Lung (tissue), 12 donors: ENCODE results near the gene KIF3B. TPM values are rescaled to one million over a fixed set of nuclear protein-coding genes. Genes with fewer than 3 reads are reported as not detected.

Experiments used
- ATAC-seq: fragments of 200-7000 bp; cut with Tn5 transposase; one replicate; pipeline ENCODE4 v1.9.1; 2020; ENCODE audit warnings: moderate number of reproducible peaks; ENCODE audit not compliant: insufficient read depth, low FRiP score
- DNase-seq, 3 donors: peaks; one replicate each; pipeline ENCODE4 v3.0.0-alpha.2; 2013 to 2017
- H3K27ac ChIP-seq, 2 donors: one replicate each; pipeline ENCODE4 v1.5.1; 2013; ENCODE audit warnings: mild to moderate bottlenecking in 2 of 2, moderate library complexity in 2 of 2, control low read depth in 1 of 2, inconsistent platforms in 1 of 2, low read depth in 1 of 2, low read length in 1 of 2
- H3K27me3 ChIP-seq, 3 donors: one replicate each; pipeline ENCODE4 v1.5.1; 2013; ENCODE audit warnings: low read length in 2 of 3; ENCODE audit not compliant: control insufficient read depth in 3 of 3, insufficient read depth in 3 of 3
- H3K36me3 ChIP-seq, 4 donors: one replicate each; pipeline ENCODE4 v1.5.1; 2013; ENCODE audit warnings: low read length in 4 of 4, mild to moderate bottlenecking in 1 of 4, moderate library complexity in 1 of 4; ENCODE audit not compliant: control insufficient read depth in 4 of 4, insufficient read depth in 4 of 4
- H3K4me1 ChIP-seq, 5 donors: one replicate each; pipeline ENCODE4 v1.5.1; 2013; ENCODE audit warnings: low read length in 5 of 5, mild to moderate bottlenecking in 2 of 5, moderate library complexity in 1 of 5; ENCODE audit not compliant: control insufficient read depth in 5 of 5, insufficient read depth in 5 of 5
- H3K4me3 ChIP-seq: one replicate; pipeline ENCODE4 v1.5.1; 2013; ENCODE audit warnings: mild to moderate bottlenecking, control low read depth, moderate library complexity
- H3K9ac ChIP-seq, 2 donors: one replicate each; pipeline ENCODE4 v1.5.1; 2013; ENCODE audit warnings: low read length in 2 of 2, control low read depth in 1 of 2; ENCODE audit not compliant: insufficient read depth in 1 of 2
- H3K9me3 ChIP-seq, 4 donors: one replicate each; pipeline ENCODE4 v1.5.1; 2013; ENCODE audit warnings: low read length in 3 of 4, mild to moderate bottlenecking in 1 of 4, moderate library complexity in 1 of 4; ENCODE audit not compliant: control insufficient read depth in 4 of 4, insufficient read depth in 3 of 4
- CTCF ChIP-seq: IDR thresholded peaks from 2 replicates; pipeline ENCODE4 v1.5.1; 2012; ENCODE audit warnings: mild to moderate bottlenecking; ENCODE audit errors: control extremely low read depth, extremely low read depth
- WGBS, 2 donors: extraction: QIAGEN DNeasy Blood & Tissue Kit; methylation state at CpG; one replicate each; pipeline ENCODE4 v1.1.7; 2013; 5-methylcytosine and 5-hydroxymethylcytosine counted together
- polyA plus RNA-seq, 2 donors: library from polyadenylated mRNA; stranded (reverse); fragments of 200-250 nt; gene quantifications; one replicate each; pipeline ENCODE4 v1.2.1, GENCODE V29; 2013
- total RNA-seq, 2 donors: library from RNA; depleted of rRNA in 1 of 2; stranded (reverse); fragments of >200 nt in 1 of 2; gene quantifications; one replicate each; pipeline ENCODE4 v1.2.1, GENCODE V29; 2014 to 2021
- donor health status: control.
- donor health status: control.
- donor health status: Bipolar disorder and iron deficiency.
- donor health status: healthy.
- donor health status: DM: yes; HTN: yes; CAD: no.

KIF3B gene
- total and polyA plus RNA-seq, 4 donors: 8.5 to 35.3 (median 23.2) TPM

GRCh38 chr20:32325706-32326503 lies 48.5 kb downstream of the KIF3B start:
- no peaks in the 10 kb centered on the region for H3K27me3 ChIP-seq
- peaks cover 0 to 7% (median 3%) of the 10 kb centered on the region in 5 donors for H3K4me1 ChIP-seq
- TF ChIP-seq CTCF: no peak
- WGBS, 2 donors: 66 to 76% methylated on average over 6 of the region's 6 CpGs
- H3K36me3 ChIP-seq: peaks cover 2 to 7% (median 4%) of the 10 kb centered on the region in 4 donors
- no peak overlapping the region for H3K9ac ChIP-seq
- no peak overlapping the region for H3K4me3 ChIP-seq
- ATAC-seq (peak; percentile 32), DNase-seq (no peak)
- peak overlapping the region in 1 of 2 donors; percentile 32 for H3K27ac ChIP-seq
- H3K9me3 ChIP-seq: no peaks in the 10 kb centered on the region

DNA sequence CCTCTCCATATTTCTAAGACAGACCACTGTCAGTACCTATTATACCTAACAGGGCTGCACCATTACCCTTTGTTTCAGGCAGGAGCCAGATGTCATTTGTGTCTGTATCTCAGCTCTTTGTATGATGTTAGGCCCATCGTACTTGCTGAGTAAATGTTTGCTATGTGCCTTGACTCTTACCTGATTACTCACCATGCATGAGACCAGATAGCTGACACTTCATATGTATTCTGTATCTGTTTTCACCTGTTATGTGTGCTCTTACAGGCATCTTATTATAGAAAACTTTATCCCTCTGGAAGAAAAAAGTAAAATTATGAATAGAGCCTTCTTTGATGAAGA lies 49.0 kb downstream of the KIF3B start:
- peaks cover 2 to 11% (median 5%) of the 10 kb centered on the region in 4 donors for H3K36me3 ChIP-seq
- ATAC-seq (no peak), DNase-seq (no peak)
- no peak overlapping the region for H3K9ac ChIP-seq
- H3K4me1 ChIP-seq: peaks cover 0 to 7% (median 3%) of the 10 kb centered on the region in 5 donors
- 57 to 77% methylated on average over 1 of the region's 1 CpG for WGBS, 2 donors
- no peaks in the 10 kb centered on the region for H3K27me3 ChIP-seq
- no peaks in the 10 kb centered on the region for H3K9me3 ChIP-seq
- TF ChIP-seq CTCF: no peak
- H3K27ac ChIP-seq: peak overlapping the region in 1 of 2 donors; percentile 32
- no peak overlapping the region for H3K4me3 ChIP-seq

DNA sequence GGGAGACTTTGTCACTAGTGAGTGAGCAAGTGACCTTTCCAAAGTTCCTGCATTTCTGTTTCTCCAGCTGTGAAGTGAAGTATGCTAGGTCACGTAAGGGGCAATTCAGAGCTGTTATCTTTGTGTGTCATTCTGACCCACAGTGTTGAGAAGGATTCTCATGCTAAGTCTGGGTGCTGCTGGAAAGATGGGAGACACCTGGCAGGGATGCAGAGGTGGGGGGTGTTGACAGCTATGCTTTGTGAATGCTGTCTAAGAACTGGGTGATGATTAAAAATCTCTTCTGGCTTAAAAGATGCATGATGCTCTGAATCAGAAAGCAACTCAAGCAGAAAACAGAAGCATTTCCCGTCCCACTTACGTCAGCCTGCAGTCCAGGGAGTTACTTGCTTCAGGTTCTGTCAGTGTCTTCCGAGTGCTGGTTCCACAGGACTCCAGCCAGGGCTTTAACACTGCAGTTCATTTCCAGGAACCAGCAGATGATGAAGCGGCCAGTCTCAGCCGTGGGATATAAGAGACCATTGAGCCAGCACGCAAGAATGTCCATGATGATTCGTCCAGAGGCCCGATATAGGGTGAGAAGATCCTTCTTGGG lies 49.7 kb downstream of the KIF3B start:
- Histone ChIP-seq H3K4me3 (no peak overlapping the region), H3K36me3 (peaks cover 3 to 13% (median 9%) of the 10 kb centered on the region in 4 donors), H3K27ac (no peak overlapping the region), H3K4me1 (peaks cover 0 to 7% (median 3%) of the 10 kb centered on the region in 5 donors), H3K27me3 (no peaks in the 10 kb centered on the region), H3K9me3 (no peaks in the 10 kb centered on the region), H3K9ac (no peak overlapping the region)
- TF ChIP-seq CTCF: no peak
- no peak for DNase-seq
- no peak for ATAC-seq
- WGBS, 2 donors: 87 to 96% methylated on average over 9 of the region's 9 CpGs
